ENCODE results near the gene RAB24.
"Not testable (repeated sequence)": the region's sequence is repeated elsewhere in the genome, so short reads cannot be mapped to it uniquely, and the experiment has no call there.

RAB24 gene

GRCh38 chr5:177309351-177310191 is 6.1 kb upstream of the RAB24 start:
- H3K9me3 Mint-ChIP-seq: no peaks in the 10 kb centered on the region
- H3K27me3 Mint-ChIP-seq: no peaks in the 10 kb centered on the region
- H3K4me3 Mint-ChIP-seq: peak overlapping the region; percentile 43
- no peak overlapping the region for H3K27ac Mint-ChIP-seq
- peaks cover 49% of the 10 kb centered on the region for H3K4me1 Mint-ChIP-seq (ENCODE audit: low read depth)
- H3K36me3 Mint-ChIP-seq (ENCODE audit: low read depth): peaks cover 26% of the 10 kb centered on the region

DNA sequence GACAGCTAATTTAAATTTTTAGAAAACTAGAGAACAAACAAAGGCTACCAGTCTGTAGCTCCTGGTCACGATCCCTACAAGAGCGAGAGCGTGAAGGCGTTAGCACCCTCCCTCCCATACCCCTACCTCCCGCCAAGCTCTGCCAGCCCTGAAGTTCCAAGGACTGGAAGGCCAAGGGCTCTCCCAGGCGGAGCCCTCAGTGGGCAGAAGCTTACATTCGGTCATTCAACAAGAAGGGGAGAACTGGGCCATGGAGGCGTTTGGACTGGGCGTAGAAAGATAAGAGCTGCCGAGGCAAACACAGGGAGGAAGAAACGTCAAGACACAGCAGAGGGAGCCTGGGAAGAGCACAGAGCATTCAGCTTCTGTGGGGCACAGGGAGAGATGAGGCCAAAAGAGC is 5.2 kb upstream of the RAB24 start:
- Mint-ChIP-seq H3K27me3 (no peaks in the 10 kb centered on the region), H3K9me3 (no peaks in the 10 kb centered on the region), H3K27ac (no peak overlapping the region), H3K4me3 (no peak overlapping the region), H3K36me3 (ENCODE audit: low read depth) (peaks cover 33% of the 10 kb centered on the region), H3K4me1 (ENCODE audit: low read depth) (peaks cover 55% of the 10 kb centered on the region)

- no peak overlapping the region for H3K4me3 Mint-ChIP-seq
- peaks cover 33% of the 10 kb centered on the region for H3K36me3 Mint-ChIP-seq (ENCODE audit: low read depth)
- peaks cover 51% of the 10 kb centered on the region for H3K4me1 Mint-ChIP-seq (ENCODE audit: low read depth)
- no peak overlapping the region for H3K27ac Mint-ChIP-seq
- H3K27me3 Mint-ChIP-seq: no peaks in the 10 kb centered on the region
- H3K9me3 Mint-ChIP-seq: no peaks in the 10 kb centered on the region
These were observed 4.2 kb upstream of the RAB24 start for GRCh38 chr5:177307544-177308363.

DNA sequence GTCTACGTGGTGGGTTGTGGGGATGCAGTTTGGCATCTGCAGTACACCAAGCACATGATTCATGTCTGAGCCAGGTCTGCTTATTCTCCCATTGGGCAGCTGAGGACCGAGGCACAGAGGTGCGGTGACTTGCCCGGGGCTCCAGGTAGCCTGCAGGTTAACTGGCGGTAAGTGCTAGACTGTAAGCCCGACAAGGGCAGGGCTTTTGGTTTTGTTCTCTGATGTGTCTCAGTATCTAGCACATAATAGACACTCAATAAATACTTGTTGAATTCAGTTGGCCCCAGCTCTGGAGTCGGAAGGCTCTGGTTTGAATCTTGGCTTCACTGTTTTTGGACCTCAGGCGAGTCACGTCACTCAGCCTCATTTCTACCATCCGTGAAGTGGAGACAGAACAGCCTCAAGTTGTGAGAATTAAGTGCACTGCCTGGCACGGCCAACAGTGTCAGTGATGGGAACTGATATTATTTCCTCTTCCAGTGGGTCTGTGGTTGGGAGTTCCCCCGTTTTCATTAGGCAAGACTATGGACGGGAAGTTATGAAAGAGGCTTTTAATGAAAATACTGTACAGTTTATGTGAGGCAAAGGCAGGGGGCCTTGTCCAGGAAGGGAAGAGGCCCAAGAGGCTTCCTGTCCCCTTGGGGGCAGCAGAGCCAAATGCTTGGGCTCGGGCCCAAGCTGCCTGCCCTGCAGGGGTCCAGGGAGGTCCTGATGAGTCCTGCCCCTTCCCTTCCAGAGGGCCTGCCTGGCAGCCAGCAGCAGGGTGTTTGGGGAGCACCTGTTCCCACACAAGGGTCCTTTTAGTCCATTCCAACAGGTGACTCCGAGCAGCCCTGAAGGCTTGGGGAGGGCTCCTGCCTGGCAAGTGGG is 3.4 kb upstream of the RAB24 start:
- Mint-ChIP-seq H3K4me3 (peak overlapping the region; percentile 30), H3K9me3 (no peaks in the 10 kb centered on the region), H3K36me3 (ENCODE audit: low read depth) (peaks cover 39% of the 10 kb centered on the region), H3K4me1 (ENCODE audit: low read depth) (peaks cover 55% of the 10 kb centered on the region), H3K27me3 (no peaks in the 10 kb centered on the region), H3K27ac (peak overlapping the region; percentile 63)

DNA sequence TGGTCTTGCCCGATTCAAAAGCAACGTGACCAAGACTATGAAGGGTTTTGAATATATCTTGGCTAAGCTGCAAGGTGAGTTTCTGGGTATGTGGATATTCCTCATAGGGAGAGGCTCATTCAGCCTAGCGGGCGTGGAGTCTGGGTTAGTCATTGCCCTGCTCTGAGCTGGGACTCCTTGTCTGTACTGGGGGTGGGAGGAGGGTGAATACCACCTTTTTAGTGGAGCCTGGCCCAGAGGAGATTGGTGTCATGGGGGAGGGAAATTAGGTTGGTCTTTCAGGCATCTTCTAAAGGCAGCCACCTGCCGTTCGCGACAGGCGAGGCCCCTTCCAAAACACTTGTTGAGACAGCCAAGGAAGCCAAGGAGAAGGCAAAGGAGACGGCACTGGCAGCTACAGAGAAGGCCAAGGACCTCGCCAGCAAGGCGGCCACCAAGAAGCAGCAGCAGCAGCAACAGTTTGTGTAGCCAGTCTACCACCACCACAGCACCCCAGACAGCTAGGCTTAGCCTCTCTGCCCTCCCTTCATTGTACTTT is 2.7 kb upstream of the RAB24 start:
- H3K9me3 Mint-ChIP-seq, H3K27me3 Mint-ChIP-seq: not testable (repeated sequence)
- Mint-ChIP-seq H3K4me3 (peak overlapping the region; percentile 97), H3K36me3 (ENCODE audit: low read depth) (peaks cover 40% of the 10 kb centered on the region), H3K27ac (peak overlapping the region; percentile 18), H3K4me1 (ENCODE audit: low read depth) (peaks cover 58% of the 10 kb centered on the region)

DNA sequence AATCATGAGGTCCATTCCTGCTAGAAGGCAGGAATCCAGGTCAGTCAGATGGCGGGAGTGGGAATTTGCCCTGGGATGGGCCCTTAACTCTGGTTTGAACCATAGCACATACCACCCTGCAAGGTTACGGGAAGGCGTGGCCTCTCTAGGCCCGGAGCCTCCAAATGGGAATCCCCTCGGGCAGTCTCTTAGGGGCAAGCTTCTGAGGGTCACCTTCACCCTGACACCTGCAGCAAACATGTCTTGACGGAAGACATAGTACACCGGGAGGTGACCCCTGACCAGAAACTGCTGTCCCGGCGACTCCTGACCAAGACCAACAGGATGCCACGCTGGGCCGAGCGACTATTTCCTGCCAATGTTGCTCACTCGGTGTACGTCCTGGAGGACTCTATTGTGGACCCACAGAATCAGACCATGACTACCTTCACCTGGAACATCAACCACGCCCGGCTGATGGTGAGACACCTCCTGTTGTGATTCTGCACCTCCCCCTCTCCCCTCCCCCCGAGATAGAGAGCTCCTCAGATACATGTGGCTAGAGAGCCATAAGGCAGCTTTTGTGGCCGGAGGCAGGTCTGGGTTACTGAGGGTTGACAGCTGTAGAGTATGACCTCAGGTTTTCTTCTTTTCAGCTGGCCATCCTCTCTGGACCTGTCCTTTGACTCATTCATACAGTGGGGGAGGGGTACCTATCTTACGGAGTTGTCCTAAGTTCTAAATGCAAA is 1.0 kb upstream of the RAB24 start:
- Mint-ChIP-seq H3K9me3 (no peaks in the 10 kb centered on the region), H3K4me3 (peak overlapping the region; percentile 97), H3K4me1 (ENCODE audit: low read depth) (peaks cover 63% of the 10 kb centered on the region)

DNA sequence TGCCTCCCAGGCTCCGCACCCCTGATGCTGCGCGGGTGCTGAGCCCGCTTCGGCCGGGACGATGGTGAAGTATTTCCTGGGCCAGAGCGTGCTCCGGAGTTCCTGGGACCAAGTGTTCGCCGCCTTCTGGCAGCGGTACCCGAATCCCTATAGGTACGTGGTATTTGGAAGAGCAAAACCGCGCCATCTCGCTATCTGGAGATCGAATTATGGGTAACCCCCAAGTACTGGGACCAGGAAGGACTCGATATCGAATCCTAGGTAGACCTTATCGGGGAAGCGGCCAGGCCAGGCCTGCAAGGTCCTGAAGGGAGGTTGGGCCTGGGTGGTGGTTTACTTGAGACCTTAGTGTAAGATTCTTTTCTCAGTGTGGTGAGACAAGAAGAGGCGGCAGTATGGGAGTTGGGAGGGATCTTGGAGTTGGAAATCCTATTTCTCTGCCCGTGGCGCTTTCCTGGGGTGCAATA is 439 bp upstream of the RAB24 start:
- Mint-ChIP-seq H3K9me3 (no peaks in the 10 kb centered on the region), H3K4me1 (ENCODE audit: low read depth) (peaks cover 67% of the 10 kb centered on the region), H3K4me3 (peak overlapping the region; percentile 97), H3K27me3 (no peaks in the 10 kb centered on the region), H3K36me3 (ENCODE audit: low read depth) (peaks cover 46% of the 10 kb centered on the region), H3K27ac (peak overlapping the region; percentile 94)

More for the DNA sequence above, 1.0 kb upstream of the RAB24 start:
- no peaks in the 10 kb centered on the region for H3K27me3 Mint-ChIP-seq
- peaks cover 46% of the 10 kb centered on the region for H3K36me3 Mint-ChIP-seq (ENCODE audit: low read depth)
- peak overlapping the region; percentile 94 for H3K27ac Mint-ChIP-seq

- peaks cover 78% of the 10 kb centered on the region for H3K4me1 Mint-ChIP-seq (ENCODE audit: low read depth)
- H3K27ac Mint-ChIP-seq: peak overlapping the region; percentile 84
- H3K36me3 Mint-ChIP-seq (ENCODE audit: low read depth): peaks cover 51% of the 10 kb centered on the region
- no peaks in the 10 kb centered on the region for H3K27me3 Mint-ChIP-seq
- peak overlapping the region; percentile 97 for H3K4me3 Mint-ChIP-seq
- H3K9me3 Mint-ChIP-seq: no peaks in the 10 kb centered on the region
These were observed 987 bp downstream of the RAB24 start for GRCh38 chr5:177302354-177303110.

- H3K9me3 Mint-ChIP-seq: no peaks in the 10 kb centered on the region
- H3K36me3 Mint-ChIP-seq (ENCODE audit: low read depth): peaks cover 51% of the 10 kb centered on the region
- peak overlapping the region; percentile 69 for H3K27ac Mint-ChIP-seq
- H3K4me3 Mint-ChIP-seq: peak overlapping the region; percentile 97
- no peaks in the 10 kb centered on the region for H3K27me3 Mint-ChIP-seq
- peaks cover 80% of the 10 kb centered on the region for H3K4me1 Mint-ChIP-seq (ENCODE audit: low read depth)
These were observed 1.9 kb downstream of the RAB24 start for GRCh38 chr5:177301503-177302165.

DNA sequence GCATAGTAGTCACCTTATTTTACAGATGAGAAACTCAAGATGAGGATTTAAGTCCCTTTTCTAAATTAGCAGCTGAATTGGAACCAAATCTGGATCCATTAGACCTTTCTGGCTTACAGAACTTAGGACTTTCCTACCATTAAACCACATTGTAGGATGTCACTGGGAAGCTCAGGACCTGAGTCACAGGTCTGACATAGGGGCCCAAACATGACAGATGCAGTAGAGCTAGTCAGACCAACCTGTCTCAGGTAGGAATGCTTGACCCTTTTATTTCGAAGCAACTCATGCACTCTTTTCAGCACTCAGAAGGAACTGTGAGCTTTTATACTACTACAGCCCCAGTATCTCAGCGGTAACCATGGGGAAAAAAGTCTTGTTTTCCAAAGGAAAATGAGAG is 2.6 kb downstream of the RAB24 start:
- H3K27me3 Mint-ChIP-seq: no peaks in the 10 kb centered on the region
- peaks cover 82% of the 10 kb centered on the region for H3K4me1 Mint-ChIP-seq (ENCODE audit: low read depth)
- H3K36me3 Mint-ChIP-seq (ENCODE audit: low read depth): peaks cover 51% of the 10 kb centered on the region
- peak overlapping the region; percentile 97 for H3K4me3 Mint-ChIP-seq
- peak overlapping the region; percentile 90 for H3K27ac Mint-ChIP-seq
- no peaks in the 10 kb centered on the region for H3K9me3 Mint-ChIP-seq

GRCh38 chr5:177300236-177300880 is 3.2 kb downstream of the RAB24 start:
- H3K9me3 Mint-ChIP-seq: no peaks in the 10 kb centered on the region
- H3K36me3 Mint-ChIP-seq (ENCODE audit: low read depth): peaks cover 51% of the 10 kb centered on the region
- peaks cover 82% of the 10 kb centered on the region for H3K4me1 Mint-ChIP-seq (ENCODE audit: low read depth)
- peak overlapping the region; percentile 97 for H3K4me3 Mint-ChIP-seq
- H3K27me3 Mint-ChIP-seq: no peaks in the 10 kb centered on the region
- peak overlapping the region; percentile 90 for H3K27ac Mint-ChIP-seq

GRCh38 chr5:177299697-177300096 is 3.8 kb downstream of the RAB24 start:
- peaks cover 51% of the 10 kb centered on the region for H3K36me3 Mint-ChIP-seq (ENCODE audit: low read depth)
- no peaks in the 10 kb centered on the region for H3K9me3 Mint-ChIP-seq
- no peaks in the 10 kb centered on the region for H3K27me3 Mint-ChIP-seq
- H3K4me1 Mint-ChIP-seq (ENCODE audit: low read depth): peaks cover 82% of the 10 kb centered on the region
- peak overlapping the region; percentile 42 for H3K4me3 Mint-ChIP-seq
- H3K27ac Mint-ChIP-seq: peak overlapping the region; percentile 86
